ENCODE data around the gene WNK1.

WNK1 gene

GRCh38 chr12:904010-904414 is 151.6 kb downstream of the WNK1 start:
- H3K27ac ChIP-seq (ENCODE audit: low read length): no peak overlapping the region
- no peak overlapping the region for H3K9ac ChIP-seq (ENCODE audit: low read length in 2 of 2)
- no peaks in the 10 kb centered on the region for H3K27me3 ChIP-seq (ENCODE audit: control insufficient read depth in 1 of 2, insufficient read depth in 2 of 2, low read length in 2 of 2)
- no peaks in the 10 kb centered on the region for H3K4me1 ChIP-seq (ENCODE audit: control insufficient read depth, insufficient read depth, low read length)
- peaks cover 57 to 61% of the 10 kb centered on the region in 2 donors for H3K36me3 ChIP-seq (ENCODE audit: control insufficient read depth in 2 of 2, insufficient read depth in 2 of 2, low read length in 2 of 2)
- H3K4me3 ChIP-seq (ENCODE audit: low read length in 2 of 2): no peak overlapping the region
- H3K9me3 ChIP-seq (ENCODE audit: control insufficient read depth in 2 of 2, low read length in 2 of 2): no peaks in the 10 kb centered on the region

GRCh38 chr12:905261-906031 is 153.1 kb downstream of the WNK1 start:
- Histone ChIP-seq H3K4me3 (ENCODE audit: low read length in 2 of 2) (no peak overlapping the region), H3K27ac (ENCODE audit: low read length) (no peak overlapping the region), H3K4me1 (ENCODE audit: control insufficient read depth, insufficient read depth, low read length) (no peaks in the 10 kb centered on the region), H3K9me3 (ENCODE audit: control insufficient read depth in 2 of 2, low read length in 2 of 2) (no peaks in the 10 kb centered on the region), H3K27me3 (ENCODE audit: control insufficient read depth in 1 of 2, insufficient read depth in 2 of 2, low read length in 2 of 2) (no peaks in the 10 kb centered on the region), H3K9ac (ENCODE audit: low read length in 2 of 2) (no peak overlapping the region), H3K36me3 (ENCODE audit: control insufficient read depth in 2 of 2, insufficient read depth in 2 of 2, low read length in 2 of 2) (peaks cover 53 to 56% of the 10 kb centered on the region in 2 donors)

GRCh38 chr12:906062-906585 is 153.7 kb downstream of the WNK1 start:
- Histone ChIP-seq H3K9me3 (ENCODE audit: control insufficient read depth in 2 of 2, low read length in 2 of 2) (no peaks in the 10 kb centered on the region), H3K4me3 (ENCODE audit: low read length in 2 of 2) (no peak overlapping the region), H3K9ac (ENCODE audit: low read length in 2 of 2) (no peak overlapping the region), H3K27ac (ENCODE audit: low read length) (no peak overlapping the region), H3K4me1 (ENCODE audit: control insufficient read depth, insufficient read depth, low read length) (no peaks in the 10 kb centered on the region), H3K27me3 (ENCODE audit: control insufficient read depth in 1 of 2, insufficient read depth in 2 of 2, low read length in 2 of 2) (no peaks in the 10 kb centered on the region), H3K36me3 (ENCODE audit: control insufficient read depth in 2 of 2, insufficient read depth in 2 of 2, low read length in 2 of 2) (peaks cover 47 to 51% of the 10 kb centered on the region in 2 donors)

- H3K27ac ChIP-seq (ENCODE audit: low read length): no peak overlapping the region
- no peaks in the 10 kb centered on the region for H3K9me3 ChIP-seq (ENCODE audit: control insufficient read depth in 2 of 2, low read length in 2 of 2)
- H3K36me3 ChIP-seq (ENCODE audit: control insufficient read depth in 2 of 2, insufficient read depth in 2 of 2, low read length in 2 of 2): peaks cover 41 to 43% of the 10 kb centered on the region in 2 donors
- no peak overlapping the region for H3K9ac ChIP-seq (ENCODE audit: low read length in 2 of 2)
- H3K4me1 ChIP-seq (ENCODE audit: control insufficient read depth, insufficient read depth, low read length): no peaks in the 10 kb centered on the region
- H3K27me3 ChIP-seq (ENCODE audit: control insufficient read depth in 1 of 2, insufficient read depth in 2 of 2, low read length in 2 of 2): no peaks in the 10 kb centered on the region
- H3K4me3 ChIP-seq (ENCODE audit: low read length in 2 of 2): no peak overlapping the region
These were observed 155.2 kb downstream of the WNK1 start for GRCh38 chr12:907413-908185.

GRCh38 chr12:909861-910260 is 157.5 kb downstream of the WNK1 start:
- no peak overlapping the region for H3K4me3 ChIP-seq (ENCODE audit: low read length in 2 of 2)
- no peaks in the 10 kb centered on the region for H3K9me3 ChIP-seq (ENCODE audit: control insufficient read depth in 2 of 2, low read length in 2 of 2)
- H3K27ac ChIP-seq (ENCODE audit: low read length): no peak overlapping the region
- H3K27me3 ChIP-seq (ENCODE audit: control insufficient read depth in 1 of 2, insufficient read depth in 2 of 2, low read length in 2 of 2): no peaks in the 10 kb centered on the region
- H3K36me3 ChIP-seq (ENCODE audit: control insufficient read depth in 2 of 2, insufficient read depth in 2 of 2, low read length in 2 of 2): peaks cover 45 to 54% of the 10 kb centered on the region in 2 donors
- no peak overlapping the region for H3K9ac ChIP-seq (ENCODE audit: low read length in 2 of 2)
- no peaks in the 10 kb centered on the region for H3K4me1 ChIP-seq (ENCODE audit: control insufficient read depth, insufficient read depth, low read length)

GRCh38 chr12:910416-910815 is 158.0 kb downstream of the WNK1 start:
- peaks cover 50 to 58% of the 10 kb centered on the region in 2 donors for H3K36me3 ChIP-seq (ENCODE audit: control insufficient read depth in 2 of 2, insufficient read depth in 2 of 2, low read length in 2 of 2)

GRCh38 chr12:911191-911826 is 158.9 kb downstream of the WNK1 start:
- no peaks in the 10 kb centered on the region for H3K9me3 ChIP-seq (ENCODE audit: control insufficient read depth in 2 of 2, low read length in 2 of 2)
- H3K36me3 ChIP-seq (ENCODE audit: control insufficient read depth in 2 of 2, insufficient read depth in 2 of 2, low read length in 2 of 2): peaks cover 42 to 53% of the 10 kb centered on the region in 2 donors
- no peak overlapping the region for H3K4me3 ChIP-seq (ENCODE audit: low read length in 2 of 2)
- no peaks in the 10 kb centered on the region for H3K4me1 ChIP-seq (ENCODE audit: control insufficient read depth, insufficient read depth, low read length)
- no peak overlapping the region for H3K27ac ChIP-seq (ENCODE audit: low read length)
- no peak overlapping the region for H3K9ac ChIP-seq (ENCODE audit: low read length in 2 of 2)
- H3K27me3 ChIP-seq (ENCODE audit: control insufficient read depth in 1 of 2, insufficient read depth in 2 of 2, low read length in 2 of 2): no peaks in the 10 kb centered on the region

More at GRCh38 chr12:910416-910815, 158.0 kb downstream of the WNK1 start:
- Histone ChIP-seq H3K9ac (ENCODE audit: low read length in 2 of 2) (no peak overlapping the region), H3K4me1 (ENCODE audit: control insufficient read depth, insufficient read depth, low read length) (no peaks in the 10 kb centered on the region), H3K27me3 (ENCODE audit: control insufficient read depth in 1 of 2, insufficient read depth in 2 of 2, low read length in 2 of 2) (no peaks in the 10 kb centered on the region), H3K27ac (ENCODE audit: low read length) (no peak overlapping the region), H3K4me3 (ENCODE audit: low read length in 2 of 2) (no peak overlapping the region), H3K9me3 (ENCODE audit: control insufficient read depth in 2 of 2, low read length in 2 of 2) (no peaks in the 10 kb centered on the region)

- Histone ChIP-seq H3K9me3 (ENCODE audit: control insufficient read depth in 2 of 2, low read length in 2 of 2) (no peaks in the 10 kb centered on the region), H3K9ac (ENCODE audit: low read length in 2 of 2) (no peak overlapping the region), H3K4me1 (ENCODE audit: control insufficient read depth, insufficient read depth, low read length) (no peaks in the 10 kb centered on the region), H3K4me3 (ENCODE audit: low read length in 2 of 2) (no peak overlapping the region), H3K27me3 (ENCODE audit: control insufficient read depth in 1 of 2, insufficient read depth in 2 of 2, low read length in 2 of 2) (no peaks in the 10 kb centered on the region), H3K36me3 (ENCODE audit: control insufficient read depth in 2 of 2, insufficient read depth in 2 of 2, low read length in 2 of 2) (peaks cover 47 to 55% of the 10 kb centered on the region in 2 donors), H3K27ac (ENCODE audit: low read length) (no peak overlapping the region)
These were observed 160.3 kb downstream of the WNK1 start for GRCh38 chr12:912466-913235.

GRCh38 chr12:913919-914698 is 161.7 kb downstream of the WNK1 start:
- Histone ChIP-seq H3K9me3 (ENCODE audit: control insufficient read depth in 2 of 2, low read length in 2 of 2) (no peaks in the 10 kb centered on the region), H3K36me3 (ENCODE audit: control insufficient read depth in 2 of 2, insufficient read depth in 2 of 2, low read length in 2 of 2) (peaks cover 37 to 42% of the 10 kb centered on the region in 2 donors), H3K9ac (ENCODE audit: low read length in 2 of 2) (no peak overlapping the region), H3K27ac (ENCODE audit: low read length) (no peak overlapping the region), H3K4me3 (ENCODE audit: low read length in 2 of 2) (no peak overlapping the region), H3K4me1 (ENCODE audit: control insufficient read depth, insufficient read depth, low read length) (no peaks in the 10 kb centered on the region), H3K27me3 (ENCODE audit: control insufficient read depth in 1 of 2, insufficient read depth in 2 of 2, low read length in 2 of 2) (no peaks in the 10 kb centered on the region)

Measured in stomach smooth muscle (tissue), 2 donors.